Right forelimb (tissue), 1 donor: Measurements from ENCODE around the gene ORAI2.
"Not testable (repeated sequence)": the region's sequence is repeated elsewhere in the genome, so short reads cannot be mapped to it uniquely, and the experiment has no call there.

Experiments used
- DNase-seq: peaks from one replicate; pipeline ENCODE4 v3.0.0-alpha.2; 2018

Gene ORAI2

DNA sequence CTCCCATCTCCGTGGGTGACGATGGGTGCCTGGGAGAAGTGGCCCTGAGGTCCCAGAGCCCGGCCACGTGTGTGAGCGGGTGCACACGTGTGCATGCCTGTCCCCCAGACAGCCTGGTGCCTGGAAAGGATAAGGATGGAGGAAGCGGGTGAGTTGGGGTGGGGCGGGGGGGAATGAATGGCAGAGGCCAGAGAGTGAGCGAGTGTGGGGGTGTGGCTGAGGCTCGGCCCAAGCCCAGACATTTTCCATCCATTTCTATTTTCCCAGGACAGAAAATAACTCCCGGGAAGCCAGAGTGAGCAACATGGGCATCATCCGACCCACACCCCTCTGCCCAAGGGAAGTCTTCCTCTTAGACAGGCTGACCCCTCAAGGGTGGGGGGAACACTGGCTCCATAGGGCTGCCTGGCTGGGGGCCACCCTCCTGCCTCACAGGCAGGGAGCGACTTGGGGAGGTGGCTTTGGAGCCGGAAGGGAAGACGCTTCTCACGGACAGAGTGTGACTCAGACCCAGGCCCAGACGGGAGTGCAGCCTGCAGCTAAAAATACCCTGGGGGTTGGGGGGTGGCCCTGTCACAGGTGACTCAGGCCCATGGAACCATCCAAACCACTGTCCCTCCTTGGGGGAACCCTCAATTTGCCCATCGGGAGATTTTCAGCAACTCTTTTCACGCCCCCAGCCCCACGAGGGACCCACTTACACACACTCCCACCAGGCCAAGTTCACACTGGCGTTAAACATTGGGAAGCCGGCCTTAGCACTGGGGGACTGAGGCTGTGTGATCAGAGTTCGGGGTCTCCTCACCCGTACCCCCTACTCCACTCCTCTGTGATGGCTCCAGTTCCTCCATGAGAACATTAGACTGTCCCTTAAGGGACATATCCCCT is 72.2 kb downstream of the ORAI2 start:
- not testable (repeated sequence) for DNase-seq
